Measurements from ENCODE around the gene ACOX1. TPM values are rescaled to one million over a fixed set of nuclear protein-coding genes. Genes with fewer than 3 reads are reported as not detected.

ACOX1 gene
- total RNA-seq, 1 experiment from 2014 or later = 28.4 TPM

- DNase-seq (ENCODE audit: extremely low read depth, low read depth) = peak; percentile 26
Observed at GRCh38 chr17:75895370-75896155, 83.4 kb downstream of the ACOX1 start.

- no peak for DNase-seq (ENCODE audit: extremely low read depth, low read depth)
Observed at GRCh38 chr17:75894049-75894733, 84.8 kb downstream of the ACOX1 start.

DNA sequence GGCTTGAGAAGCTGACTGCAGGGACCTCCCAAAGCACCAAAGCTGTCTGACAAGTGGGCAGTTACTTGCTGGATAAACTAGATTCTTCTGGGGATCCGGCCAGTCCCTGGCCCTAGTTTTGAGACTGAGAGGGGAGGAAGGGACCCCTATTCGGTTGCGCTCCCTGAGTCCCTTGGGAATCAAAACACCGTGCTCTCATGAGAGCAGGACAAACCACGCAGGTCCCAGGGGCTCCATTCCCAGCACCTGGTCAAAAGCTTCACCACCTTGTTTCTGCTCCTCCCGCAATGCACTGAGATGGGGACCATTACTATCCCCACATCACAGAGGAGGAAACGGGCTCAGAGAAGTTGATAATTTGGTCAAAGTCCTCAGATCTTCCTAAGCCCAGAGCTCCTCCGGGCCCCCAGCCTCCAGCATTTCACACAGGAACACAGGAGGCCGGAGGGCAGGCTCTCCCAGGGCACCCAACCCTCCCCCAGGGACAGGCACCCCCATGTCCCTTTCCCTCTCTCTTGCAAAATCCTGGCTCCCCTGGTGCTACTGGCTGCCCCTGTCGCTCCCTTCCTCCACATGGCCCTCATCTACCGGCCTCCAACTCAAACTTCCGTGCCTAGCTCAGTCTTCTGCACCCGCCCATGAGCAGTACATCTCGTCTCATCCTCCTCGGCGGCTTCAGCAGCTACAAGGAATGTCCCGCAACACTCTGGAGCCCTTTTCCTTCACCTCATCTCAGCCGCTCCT lies 85.5 kb downstream of the ACOX1 start:
- DNase-seq (ENCODE audit: extremely low read depth, low read depth) = no peak

GRCh38 chr17:75892556-75893224 lies 86.3 kb downstream of the ACOX1 start:
- DNase-seq (ENCODE audit: extremely low read depth, low read depth) = no peak

GRCh38 chr17:75891605-75892555 lies 87.1 kb downstream of the ACOX1 start:
- DNase-seq (ENCODE audit: extremely low read depth, low read depth) = no peak

Other genes with a start within 250 kb of the ACOX1 start
- gene GALK1, start 214.0 kb downstream of the ACOX1 start, total RNA-seq (2014; rRNA removed; shearing (Covaris generic)) = 21.6 and 23.1 TPM in 2 replicates
- gene UNK, start 194.4 kb downstream of the ACOX1 start, total RNA-seq (2014; rRNA removed; shearing (Covaris generic)) = 25.8 and 33.8 TPM in 2 replicates
- gene UNC13D, start 134.8 kb downstream of the ACOX1 start, total RNA-seq (2014; rRNA removed; shearing (Covaris generic)) = 0.57 and 0.66 TPM in 2 replicates
- gene WBP2, start 123.8 kb downstream of the ACOX1 start, total RNA-seq (2014; rRNA removed; shearing (Covaris generic)) = 32.0 and 36.7 TPM in 2 replicates
- 38.0 and 50.4 TPM in 2 replicates for gene TRIM47, start 100.6 kb downstream of the ACOX1 start, total RNA-seq (2014; rRNA removed; shearing (Covaris generic))
- gene TRIM65, start 82.2 kb downstream of the ACOX1 start, total RNA-seq (2014; rRNA removed; shearing (Covaris generic)) = 30.2 and 32.0 TPM in 2 replicates
- 42.6 and 43.0 TPM in 2 replicates for gene MRPL38, start 74.3 kb downstream of the ACOX1 start, total RNA-seq (2014; rRNA removed; shearing (Covaris generic))
- 6.8 and 9.1 TPM in 2 replicates for gene FBF1, start 38.1 kb downstream of the ACOX1 start, total RNA-seq (2014; rRNA removed; shearing (Covaris generic))
- gene TEN1, start 74 bp upstream of the ACOX1 start, total RNA-seq (2014; rRNA removed; shearing (Covaris generic)) = 18.2 and 18.9 TPM in 2 replicates
- gene CDK3, start 21.7 kb upstream of the ACOX1 start, total RNA-seq (2014; rRNA removed; shearing (Covaris generic)) = 4.8 and 7.7 TPM in 2 replicates
- gene EVPL, start 48.1 kb upstream of the ACOX1 start, total RNA-seq (2014; rRNA removed; shearing (Covaris generic)) = 8.0 and 8.6 TPM in 2 replicates
- 31.7 and 34.9 TPM in 2 replicates for gene SRP68, start 93.4 kb upstream of the ACOX1 start, total RNA-seq (2014; rRNA removed; shearing (Covaris generic))
- gene GALR2, start 95.6 kb upstream of the ACOX1 start, total RNA-seq (2014; rRNA removed; shearing (Covaris generic)) = not detected in 2 replicates
- 0.10 TPM in 1 of 2 replicates, not detected in the other for gene ZACN, start 100.0 kb upstream of the ACOX1 start, total RNA-seq (2014; rRNA removed; shearing (Covaris generic))
- gene EXOC7, start 124.6 kb upstream of the ACOX1 start, total RNA-seq (2014; rRNA removed; shearing (Covaris generic)) = 54.6 and 56.7 TPM in 2 replicates
- gene FOXJ1, start 162.1 kb upstream of the ACOX1 start, total RNA-seq (2014; rRNA removed; shearing (Covaris generic)) = not detected in 2 replicates

All from NCI-H460 (cell line).